ACHN (cell line): ENCODE measurements around the gene RBM28.

Experiments
- DNase-seq: peaks from one replicate; pipeline ENCODE4 v3.0.0-alpha.2; 2015
- in situ Hi-C: cut with HindIII; loops from 2 replicates; pipeline ENCODE4 v1.10.0; 2017; ENCODE audit warnings: low sequenced_read_pairs, low pct_ligation_motif_present, low pct_unique_long_range_greater_than_20kb

Gene RBM28

DNA sequence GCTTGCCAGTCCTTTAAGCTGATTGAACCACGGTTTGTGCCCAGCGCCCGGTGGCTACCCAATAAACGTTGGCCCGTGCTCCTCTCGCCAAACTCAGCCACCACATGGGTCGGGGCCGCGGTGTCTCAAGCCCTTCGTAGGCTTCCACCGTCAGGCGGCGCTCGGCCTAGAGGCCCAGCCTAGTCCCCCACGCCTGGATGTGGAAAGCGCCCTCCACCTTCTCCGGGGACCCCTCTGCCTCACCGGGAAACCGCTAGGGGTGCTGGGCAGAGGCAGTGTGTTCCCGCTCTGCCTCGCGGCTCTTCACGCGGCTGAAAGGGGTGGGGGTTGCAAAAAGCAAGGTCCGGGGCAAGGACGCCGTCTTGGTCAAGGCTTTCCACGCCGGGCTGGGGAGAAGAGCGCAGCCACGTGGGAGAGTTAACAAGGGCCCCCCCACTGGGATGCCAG is 72.9 kb downstream of the RBM28 start:
- peak; percentile 31 for DNase-seq
- in situ Hi-C loops = no loop called here

- in situ Hi-C loops = no loop called here
- no peak for DNase-seq
Observed at GRCh38 chr7:128268233-128268632, 75.5 kb downstream of the RBM28 start.

GRCh38 chr7:128267595-128267924 is 76.1 kb downstream of the RBM28 start:
- in situ Hi-C loops = no loop called here
- DNase-seq = no peak

- in situ Hi-C loops = no loop called here
- DNase-seq = peak; percentile 36
Observed at GRCh38 chr7:128266883-128267594, 76.7 kb downstream of the RBM28 start.

DNA sequence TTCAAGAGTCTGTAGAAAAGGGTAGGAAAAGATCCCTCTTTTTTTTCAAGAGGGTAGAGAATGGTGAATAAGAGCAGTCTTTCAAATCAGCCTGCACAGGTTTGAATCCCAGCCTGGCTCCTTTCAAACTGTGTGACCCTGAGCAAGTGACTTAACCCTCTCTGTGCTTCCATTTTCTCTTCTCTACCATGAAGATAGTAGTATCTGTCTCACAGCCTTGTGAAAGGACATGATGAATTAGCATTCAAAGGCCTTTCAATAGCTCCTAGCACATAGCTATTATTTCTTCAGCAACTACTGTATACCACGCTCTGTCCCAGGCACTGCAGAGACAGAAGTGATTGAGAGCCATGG is 77.2 kb downstream of the RBM28 start:
- no peak for DNase-seq
- in situ Hi-C loops = no loop called here

GRCh38 chr7:128265906-128266300 is 77.8 kb downstream of the RBM28 start:
- in situ Hi-C loops = no loop called here
- DNase-seq = no peak

DNA sequence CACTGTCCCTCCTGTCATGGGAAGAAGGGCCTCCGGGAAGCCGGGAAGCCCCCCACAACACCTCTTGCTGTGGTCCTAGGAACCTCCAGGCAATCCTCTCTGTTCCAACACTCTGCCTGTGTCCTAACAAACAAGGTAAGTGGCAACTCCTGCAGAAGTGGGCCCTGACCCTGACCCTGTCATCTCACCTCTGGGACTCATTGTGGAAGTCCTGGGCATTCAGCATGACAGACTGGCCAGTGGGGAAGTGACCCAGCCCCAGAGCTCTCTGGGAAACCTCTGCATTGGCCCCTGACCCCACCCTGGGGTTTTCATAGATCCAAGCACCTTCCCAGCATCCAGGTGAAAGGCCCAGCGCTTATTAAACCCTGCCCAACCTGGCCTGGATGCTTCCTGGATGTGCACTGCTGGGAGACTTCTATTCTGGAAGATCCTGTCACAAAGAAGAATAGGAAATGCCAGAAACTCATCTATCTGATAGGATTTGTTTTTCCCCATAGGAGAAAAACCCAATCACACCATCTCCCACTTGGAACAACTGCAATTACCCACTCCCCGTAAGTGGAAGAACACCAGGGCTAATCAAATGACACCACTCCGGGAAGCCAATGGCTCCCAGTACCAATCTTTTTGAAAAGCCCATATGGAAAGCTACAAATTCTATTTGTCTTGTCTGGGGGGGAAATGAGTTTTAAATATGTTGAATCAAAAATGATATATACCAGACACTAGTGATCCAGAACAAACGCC is 78.4 kb downstream of the RBM28 start:
- in situ Hi-C loops = no loop called here
- no peak for DNase-seq

DNA sequence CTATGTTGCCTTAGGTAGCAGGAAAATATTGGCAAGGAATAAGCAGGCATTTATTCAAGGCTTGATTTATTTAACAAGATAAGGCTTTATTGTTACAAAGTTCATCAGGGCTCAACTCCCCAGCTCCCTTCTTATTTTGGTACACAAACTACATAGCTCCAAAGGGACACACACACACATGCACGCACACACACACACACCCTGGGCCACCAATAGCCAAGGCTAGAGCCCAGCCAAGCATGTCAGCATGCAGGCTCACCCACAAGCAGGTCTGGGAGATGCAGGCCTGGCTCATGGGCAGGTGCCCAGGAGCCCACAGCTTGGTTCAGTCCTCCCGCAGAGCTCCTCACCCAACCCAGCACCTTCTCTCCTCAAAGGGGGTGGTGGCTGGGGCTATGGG is 79.2 kb downstream of the RBM28 start:
- in situ Hi-C loops = no loop called here

GRCh38 chr7:128263420-128263819 is 80.3 kb downstream of the RBM28 start:
- peak; percentile 9 for DNase-seq
- in situ Hi-C loops = no loop called here

More for the DNA sequence above, 79.2 kb downstream of the RBM28 start:
- DNase-seq = no peak

DNA sequence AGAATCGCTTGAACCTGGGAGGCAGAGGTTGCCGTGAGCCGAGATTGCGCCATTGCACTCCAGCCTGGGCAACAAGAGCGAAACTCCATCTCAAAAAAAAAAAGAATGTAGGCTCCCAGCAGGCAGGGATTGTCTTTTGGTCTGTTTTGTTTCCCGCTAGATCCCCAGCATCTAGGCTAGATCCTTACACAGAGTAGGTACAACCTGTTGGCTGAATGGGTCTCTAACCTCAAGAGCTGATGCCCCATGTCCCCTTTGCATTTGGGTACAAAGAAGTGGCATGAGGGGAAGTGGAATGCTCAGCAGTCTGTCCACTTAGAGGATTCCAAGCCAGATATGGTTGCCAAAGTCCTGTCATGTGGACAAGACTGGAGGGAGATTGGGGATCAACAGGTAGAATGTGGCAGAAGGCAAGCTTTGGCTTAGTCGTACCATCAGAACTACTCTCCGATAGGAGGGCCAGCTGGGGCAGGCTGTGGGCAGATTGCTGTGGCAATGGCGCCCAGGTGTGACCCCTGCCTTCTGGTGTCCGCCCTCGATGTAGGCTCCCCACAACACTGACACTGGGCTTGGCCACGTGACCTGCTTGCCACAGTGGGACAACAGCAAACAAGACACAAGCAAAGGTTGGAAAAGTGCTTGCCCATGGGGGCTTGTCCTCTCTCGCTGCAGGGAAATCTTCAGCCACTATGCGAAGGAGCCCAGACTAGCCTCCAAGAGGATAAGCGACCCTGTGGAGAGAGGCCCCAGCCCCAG is 81.3 kb downstream of the RBM28 start:
- DNase-seq = no peak
- in situ Hi-C loops = no loop called here

GRCh38 chr7:128260069-128260795 is 83.5 kb downstream of the RBM28 start:
- in situ Hi-C loops = no loop called here
- DNase-seq = no peak

DNA sequence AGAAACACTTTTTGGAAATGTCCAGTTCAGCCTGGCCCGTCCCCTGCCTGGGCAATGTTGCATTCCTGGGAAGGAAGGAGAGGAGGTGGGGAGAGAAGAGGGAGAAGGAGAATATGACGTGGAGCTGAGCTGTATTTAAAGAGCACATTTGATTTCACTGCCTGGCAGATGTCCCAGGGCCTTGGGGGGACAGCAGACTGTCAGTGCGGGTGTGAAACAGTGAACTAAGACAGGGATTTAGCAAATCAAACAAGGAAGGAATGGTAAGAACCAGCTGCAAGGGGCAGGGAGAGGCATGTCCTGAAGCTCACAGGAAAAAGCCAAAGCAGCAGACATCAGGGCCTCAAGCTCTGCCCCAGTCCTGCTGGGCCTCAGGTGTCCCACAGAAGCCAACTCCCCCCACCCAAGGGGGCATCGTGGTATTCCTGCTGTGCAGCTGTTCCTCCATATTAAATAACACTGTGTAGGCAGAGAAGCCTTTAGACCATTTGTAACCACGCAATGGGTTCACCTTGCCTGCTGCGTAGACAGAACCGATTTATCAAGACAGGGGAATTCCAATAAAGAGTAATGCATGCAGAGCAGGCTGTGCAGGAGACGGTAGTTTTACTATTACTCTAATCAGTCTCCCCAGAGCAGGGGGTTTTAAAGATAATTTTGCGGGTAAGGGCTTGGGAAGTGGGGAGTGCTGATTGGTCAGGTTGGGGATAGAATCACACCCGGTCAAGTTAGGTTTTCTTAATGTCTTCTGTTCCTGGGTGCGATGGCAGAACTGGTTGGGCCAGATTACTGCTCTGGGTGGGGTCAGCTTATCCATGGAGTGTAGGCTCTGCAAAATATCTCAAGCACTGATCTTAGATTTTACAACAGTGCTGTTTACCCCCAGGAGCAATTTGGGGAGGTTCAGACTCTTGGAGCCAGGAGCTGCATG is 84.3 kb downstream of the RBM28 start:
- in situ Hi-C loops = no loop called here
- no peak for DNase-seq

DNA sequence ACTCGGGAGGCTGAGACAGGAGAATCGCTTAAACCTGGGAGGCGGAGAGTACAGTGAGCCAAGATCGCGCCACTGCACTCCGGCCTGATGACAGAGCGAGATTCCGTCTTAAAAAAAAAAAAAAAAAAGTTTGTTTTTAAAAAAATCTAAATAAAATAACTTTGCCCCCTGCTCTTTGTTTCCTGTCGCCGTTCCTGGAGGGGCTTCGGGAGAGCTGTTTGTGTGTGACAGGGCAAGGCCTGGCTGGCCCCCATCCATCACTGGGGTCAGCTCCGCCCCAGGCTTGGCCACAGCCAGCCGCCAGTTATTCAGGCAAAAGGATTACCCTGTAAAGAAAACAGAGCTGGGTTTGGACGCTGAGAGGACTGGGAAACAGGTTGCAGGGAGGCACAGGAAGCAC is 86.2 kb downstream of the RBM28 start:
- in situ Hi-C loops = no loop called here
- no peak for DNase-seq

DNA sequence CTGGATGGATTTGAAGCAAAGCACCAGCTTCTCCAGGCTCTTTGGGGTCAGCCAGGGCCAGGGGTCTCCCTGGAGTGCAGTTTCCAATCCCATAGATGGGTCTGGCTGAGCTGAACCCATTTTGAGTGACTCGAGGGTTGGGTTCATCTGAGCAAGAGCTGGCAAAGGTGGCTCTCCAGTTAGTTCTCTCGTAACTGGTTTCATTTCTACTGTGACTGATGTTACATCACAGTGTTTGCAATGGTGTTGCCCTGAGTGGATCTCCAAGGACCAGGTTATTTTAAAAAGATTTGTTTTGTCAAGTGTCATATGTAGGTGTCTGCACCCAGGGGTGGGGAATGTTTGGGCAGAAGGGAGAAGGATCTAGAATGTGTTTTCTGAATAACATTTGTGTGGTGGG is 88.4 kb downstream of the RBM28 start:
- in situ Hi-C loops = no loop called here
- DNase-seq = no peak

DNA sequence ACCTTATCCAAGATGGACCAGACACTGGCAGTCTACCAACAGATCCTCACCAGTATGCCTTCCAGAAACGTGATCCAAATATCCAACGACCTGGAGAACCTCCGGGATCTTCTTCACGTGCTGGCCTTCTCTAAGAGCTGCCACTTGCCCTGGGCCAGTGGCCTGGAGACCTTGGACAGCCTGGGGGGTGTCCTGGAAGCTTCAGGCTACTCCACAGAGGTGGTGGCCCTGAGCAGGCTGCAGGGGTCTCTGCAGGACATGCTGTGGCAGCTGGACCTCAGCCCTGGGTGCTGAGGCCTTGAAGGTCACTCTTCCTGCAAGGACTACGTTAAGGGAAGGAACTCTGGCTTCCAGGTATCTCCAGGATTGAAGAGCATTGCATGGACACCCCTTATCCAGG is 89.2 kb downstream of the RBM28 start:
- no peak for DNase-seq
- in situ Hi-C loops = no loop called here

- in situ Hi-C loops = no loop called here
- no peak for DNase-seq
Observed at GRCh38 chr7:128253701-128254100, 90.0 kb downstream of the RBM28 start.

DNA sequence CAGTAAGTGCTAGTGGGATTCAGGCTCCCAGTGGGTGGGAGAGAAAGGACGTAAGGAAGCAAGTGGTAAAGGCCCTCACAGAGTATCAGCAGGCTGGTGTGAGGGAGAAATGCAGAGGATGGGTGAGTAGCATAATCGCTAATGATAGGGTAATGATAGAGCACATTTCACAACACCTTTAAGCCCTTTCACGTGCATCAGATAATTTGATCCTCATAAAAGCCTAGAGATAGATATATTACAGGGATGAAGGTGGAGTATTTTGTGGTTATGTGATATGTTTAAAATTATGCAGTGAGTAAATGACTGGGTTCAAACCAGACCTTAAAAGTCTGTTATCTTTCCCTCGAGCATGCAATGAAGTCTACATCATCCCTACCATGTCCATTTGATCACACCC is 92.4 kb downstream of the RBM28 start:
- DNase-seq = no peak
- in situ Hi-C loops = no loop called here
